ENCODE measurements around the gene FBP2.

- TF ChIP-seq CTCF (IDR thresholded peaks at IDR 0.05) (no peak), POLR2A (IDR thresholded peaks at IDR 0.05) (no peak)
Observed at GRCh38 chr9:94511955-94512265, 81.7 kb downstream of the FBP2 start.
